Stimulated activated CD4-positive, alpha-beta T cell treated with anti-CD3 and anti-CD28 coated beads, TNF-alpha, amount 100 ng/mL, for 1 hour (primary cell): ENCODE measurements around the gene TAPBPL.
"Not testable (repeated sequence)": the region's sequence is repeated elsewhere in the genome, so short reads cannot be mapped to it uniquely, and the experiment has no call there.

Experiments
- DNase-seq, 3 donors: peaks; one replicate each; pipeline ENCODE4 v3.0.0-alpha.2; 2020; ENCODE audit warnings: low read depth in 3 of 3, low spot score in 1 of 3

The TAPBPL gene

DNA sequence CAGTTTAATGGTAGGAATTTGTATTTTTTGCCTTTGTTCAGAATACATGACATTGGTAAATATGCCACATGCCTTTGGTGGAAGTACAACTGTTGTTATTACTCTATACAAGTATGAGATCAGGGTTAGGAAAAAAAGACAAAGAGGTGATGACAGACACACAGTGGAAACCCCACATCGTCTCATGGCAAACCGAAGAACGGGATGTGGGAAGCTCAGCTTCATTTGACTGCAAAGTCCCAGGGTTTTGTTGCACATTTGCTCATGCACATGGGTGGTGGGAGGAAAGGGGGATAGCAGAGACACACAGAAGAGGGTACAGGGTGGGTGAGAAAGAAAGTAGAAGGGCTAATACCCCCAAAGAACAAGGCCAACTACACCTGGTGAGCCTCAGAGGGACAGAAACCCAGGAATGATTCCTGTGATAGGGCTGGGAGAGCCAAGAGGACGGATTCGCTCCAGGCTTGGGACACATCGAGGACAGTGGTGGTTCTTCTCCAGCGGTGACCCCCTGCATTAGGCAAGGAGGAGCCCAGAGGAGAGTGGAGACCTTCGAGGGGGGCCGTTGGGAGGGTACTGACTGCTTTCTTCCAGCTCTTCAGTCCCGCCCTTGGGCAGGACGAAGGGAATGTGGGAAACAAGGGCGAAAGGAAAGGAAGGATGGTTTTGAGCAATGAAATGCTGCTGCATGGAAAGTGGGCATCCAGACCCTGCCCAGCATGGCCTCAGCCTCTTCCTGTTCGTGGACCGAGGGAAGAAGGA lies 10.6 kb downstream of the TAPBPL start:
- no peak for DNase-seq

DNA sequence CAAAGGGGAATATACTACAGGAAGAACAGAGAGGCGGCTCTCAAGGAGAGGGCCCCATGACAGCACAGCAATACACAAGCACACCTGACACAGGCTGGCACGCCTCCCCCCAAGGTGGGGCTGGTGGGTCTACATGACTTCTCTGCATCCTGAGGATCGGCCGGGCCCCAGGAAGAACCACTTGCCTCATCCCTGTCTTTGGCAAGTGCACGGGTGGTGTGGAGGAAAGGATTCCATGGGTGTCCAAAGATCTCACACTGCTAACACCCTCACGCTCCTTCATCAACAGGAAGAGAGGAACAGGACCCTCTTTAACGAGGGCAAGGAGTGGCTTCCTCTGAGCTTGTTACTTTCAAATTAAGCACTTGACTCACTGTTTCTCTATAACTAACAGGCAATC lies 11.4 kb downstream of the TAPBPL start:
- DNase-seq, result no peak

DNA sequence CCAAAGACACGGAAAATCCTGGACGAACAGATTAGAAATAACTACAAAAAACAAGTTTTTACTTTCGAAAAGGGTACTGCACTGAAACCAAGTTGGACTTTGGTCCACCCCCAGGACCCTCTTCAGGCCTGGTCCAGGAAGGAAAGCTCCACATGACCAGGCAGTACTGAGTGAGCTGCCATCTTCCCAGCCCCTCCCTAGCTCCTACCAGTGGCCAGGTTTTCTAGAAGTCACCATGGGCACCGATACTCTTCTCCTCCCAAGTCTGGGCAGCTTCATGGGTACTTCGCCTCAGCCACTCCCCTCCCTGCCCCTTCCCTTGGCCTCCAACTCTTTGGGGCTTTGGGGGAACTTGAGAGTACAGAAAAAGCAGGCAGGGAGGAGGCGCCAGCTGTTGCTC lies 12.0 kb downstream of the TAPBPL start:
- DNase-seq, result no peak

DNA sequence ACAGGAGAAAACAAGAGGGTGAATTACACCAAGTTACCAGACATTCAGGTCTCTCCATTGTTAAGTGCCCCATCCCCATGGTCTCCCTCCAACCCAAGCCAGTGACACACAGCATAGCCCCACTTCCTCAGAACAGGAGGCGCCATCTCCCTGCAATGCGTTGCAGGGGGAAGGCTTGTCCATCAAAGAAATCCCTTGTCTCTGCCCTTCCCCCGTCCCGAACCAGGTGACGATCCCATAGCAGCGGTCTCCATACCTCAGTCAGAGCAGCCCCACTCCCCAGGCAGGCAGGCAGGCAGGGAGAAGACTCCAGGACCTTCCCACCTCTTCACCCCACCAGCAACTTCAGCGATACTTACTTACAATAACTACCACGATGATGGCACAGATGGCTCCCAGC lies 12.7 kb downstream of the TAPBPL start:
- no peak for DNase-seq

DNA sequence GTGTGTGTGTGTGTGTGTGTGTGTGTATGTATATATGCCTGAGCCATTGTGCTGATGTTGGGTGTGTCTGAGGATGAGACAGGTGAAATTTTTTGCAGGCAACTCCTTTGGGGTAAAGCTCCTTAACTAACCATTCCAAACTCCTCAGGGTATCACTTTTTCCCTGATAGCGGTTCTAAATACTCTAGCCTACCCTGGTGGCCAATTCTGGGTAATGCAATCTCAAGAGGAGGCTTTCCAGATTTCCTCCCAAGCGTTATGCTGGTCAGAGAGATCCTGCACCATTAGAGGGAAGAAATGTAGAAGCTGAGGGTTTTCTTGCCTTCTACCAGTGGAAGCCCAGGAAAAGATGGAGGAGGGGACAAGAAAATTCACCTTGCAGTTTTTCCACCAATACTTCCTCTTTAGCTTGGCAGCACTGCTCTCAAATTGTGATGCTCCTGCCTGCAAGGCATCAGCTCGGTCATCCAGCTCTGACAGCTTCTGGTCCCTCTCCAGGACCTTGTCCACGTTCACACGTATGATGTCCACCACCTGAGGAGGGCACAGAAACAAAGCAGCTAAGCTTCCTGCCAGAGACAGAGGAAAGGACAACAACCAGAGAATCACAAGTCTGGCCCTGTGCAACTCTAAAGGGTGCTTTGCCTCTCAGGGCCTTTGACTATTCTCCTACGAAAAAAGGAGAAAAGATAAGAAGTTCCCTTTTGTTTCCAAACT lies 13.8 kb downstream of the TAPBPL start:
- DNase-seq, result no peak

DNA sequence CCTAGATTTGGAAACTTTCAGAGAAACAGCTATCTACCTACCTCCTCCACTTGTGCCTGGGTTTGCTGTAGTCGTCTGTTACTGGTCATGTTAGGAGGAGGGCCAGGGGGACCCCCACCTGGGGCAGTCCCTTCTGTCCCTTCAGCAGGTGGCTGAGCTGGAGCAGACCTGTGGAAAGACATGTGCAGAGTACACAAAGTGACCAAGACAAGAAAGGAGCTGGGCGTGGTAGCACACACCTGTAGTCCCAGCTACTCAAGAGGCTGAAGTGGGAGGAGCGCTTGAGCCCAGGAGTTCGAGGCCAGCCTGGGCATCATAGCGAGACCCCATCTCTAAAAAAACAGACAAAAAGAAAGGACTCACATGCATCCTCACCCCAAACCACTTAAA lies 14.3 kb downstream of the TAPBPL start:
- no peak for DNase-seq

DNA sequence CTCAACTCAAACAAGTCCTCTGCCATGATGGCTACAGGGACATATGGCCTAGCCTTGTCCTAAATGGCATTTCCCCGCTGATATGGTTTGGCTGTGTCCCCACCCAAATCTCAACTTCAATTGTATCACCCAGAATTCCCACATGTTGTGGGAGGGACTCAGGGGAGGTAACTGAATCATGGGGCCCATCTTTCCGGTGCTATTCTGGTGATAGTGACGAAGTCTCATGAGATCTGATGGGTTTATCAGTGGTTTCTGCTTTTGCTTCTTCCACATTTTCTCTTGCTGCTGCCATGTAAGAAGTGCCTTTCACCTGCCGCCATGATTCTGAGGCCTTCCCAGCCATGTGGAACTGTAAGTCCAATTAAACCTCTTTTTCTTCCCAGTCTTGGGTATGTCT lies 14.9 kb downstream of the TAPBPL start:
- not testable (repeated sequence) for DNase-seq

DNA sequence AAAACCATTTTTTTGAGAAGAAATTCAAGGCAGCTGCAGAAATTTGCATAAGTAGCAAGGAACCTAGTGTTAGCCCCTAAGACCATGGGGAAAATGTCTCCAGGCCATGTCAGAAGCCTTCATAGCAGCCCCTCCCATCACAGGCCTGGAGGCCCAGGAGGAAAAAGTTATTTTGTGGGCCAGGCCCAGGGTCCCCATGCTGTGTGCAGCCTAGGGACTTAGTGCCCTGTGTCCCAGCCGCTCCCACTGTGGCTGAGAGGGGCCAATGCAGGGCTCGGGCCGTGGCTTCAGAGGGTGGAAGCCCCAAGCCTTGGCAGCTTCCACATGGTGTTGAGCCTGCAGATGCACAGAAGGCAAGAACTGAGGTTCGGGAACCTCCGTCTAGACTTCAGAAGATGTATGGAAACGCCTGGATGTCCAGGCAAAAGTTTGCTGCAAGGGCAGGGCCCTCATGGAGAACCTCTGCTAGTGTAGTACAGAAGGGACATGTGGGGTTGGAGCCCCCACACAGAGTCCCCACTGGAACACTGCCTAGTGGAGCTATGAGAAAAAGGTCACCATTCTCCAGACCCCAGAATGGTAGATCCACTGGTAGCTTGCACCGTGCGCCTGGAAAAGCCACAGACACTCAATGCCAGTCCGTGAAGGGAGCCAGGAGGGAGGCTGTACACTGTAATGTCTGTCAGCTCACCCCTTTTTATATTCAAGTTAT lies 15.9 kb downstream of the TAPBPL start:
- DNase-seq, result not testable (repeated sequence)

DNA sequence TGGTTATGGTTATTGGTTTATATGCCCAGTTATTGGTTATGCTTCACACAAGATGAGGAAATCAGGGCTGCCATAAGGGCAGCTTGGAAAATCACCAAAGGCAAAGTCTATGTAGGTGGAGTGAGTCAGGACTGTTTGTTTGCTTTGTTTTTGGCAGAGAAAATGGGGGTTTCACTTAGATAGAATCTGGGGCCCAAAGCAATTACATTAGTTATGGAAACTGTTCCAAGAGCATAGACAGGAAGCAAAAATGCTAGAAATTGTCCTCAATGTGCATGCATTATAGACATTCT lies 16.4 kb downstream of the TAPBPL start:
- DNase-seq, result no peak

DNA sequence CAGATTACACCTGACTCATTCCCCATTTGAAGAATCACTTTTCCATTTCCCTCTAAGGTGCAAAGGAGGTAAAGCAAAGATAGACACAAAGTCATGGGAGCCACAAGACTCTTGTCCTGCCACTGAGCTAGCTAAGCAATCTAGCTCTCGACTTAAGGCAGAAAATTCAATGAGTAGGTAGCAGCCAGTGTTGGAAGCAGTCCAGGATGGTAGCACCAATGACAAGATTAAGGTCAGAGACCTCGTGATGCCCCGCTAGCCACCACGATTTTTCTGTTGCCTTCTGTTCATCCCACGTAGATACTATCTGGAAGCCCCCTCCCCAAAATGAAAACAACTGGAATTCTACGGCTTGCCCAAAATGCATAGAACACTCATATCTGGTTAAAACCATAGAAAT lies 17.2 kb downstream of the TAPBPL start:
- no peak for DNase-seq

DNA sequence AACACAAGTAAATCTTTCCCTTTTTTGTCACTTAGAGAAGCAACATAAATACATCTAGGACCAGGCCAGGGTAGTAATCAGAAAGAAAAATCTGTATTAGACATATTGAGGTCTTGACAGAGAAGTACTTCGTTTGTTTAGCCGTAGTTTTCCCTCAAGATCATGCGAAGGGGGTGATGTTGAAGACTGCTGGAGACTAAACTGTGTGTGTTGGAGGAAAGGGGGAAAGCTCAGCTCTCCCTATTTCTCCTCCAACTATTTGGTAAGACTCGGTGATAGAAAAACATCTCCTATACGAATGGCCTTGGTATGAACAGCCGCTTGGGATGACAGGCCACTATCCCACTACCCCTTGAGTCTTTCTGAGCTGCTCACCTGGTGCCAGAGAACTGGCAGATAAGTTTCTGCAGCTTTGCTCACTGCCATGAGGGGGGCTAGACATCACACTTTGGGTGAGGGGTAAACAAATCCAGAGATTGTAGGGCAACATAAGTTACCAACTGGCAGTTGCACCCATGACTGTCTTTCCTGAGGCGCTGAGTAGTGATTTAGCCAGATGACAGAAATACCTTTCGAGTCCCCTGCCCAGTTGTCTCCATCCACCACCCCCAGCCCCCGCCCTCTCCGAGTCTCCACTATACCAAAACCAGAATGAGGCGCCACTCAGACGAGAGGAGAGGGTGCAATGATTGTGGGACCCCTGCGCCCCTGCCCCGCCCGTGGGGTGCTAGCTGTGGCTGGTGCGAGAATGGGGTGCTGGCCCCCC lies 17.9 kb downstream of the TAPBPL start:
- DNase-seq, result no peak

DNA sequence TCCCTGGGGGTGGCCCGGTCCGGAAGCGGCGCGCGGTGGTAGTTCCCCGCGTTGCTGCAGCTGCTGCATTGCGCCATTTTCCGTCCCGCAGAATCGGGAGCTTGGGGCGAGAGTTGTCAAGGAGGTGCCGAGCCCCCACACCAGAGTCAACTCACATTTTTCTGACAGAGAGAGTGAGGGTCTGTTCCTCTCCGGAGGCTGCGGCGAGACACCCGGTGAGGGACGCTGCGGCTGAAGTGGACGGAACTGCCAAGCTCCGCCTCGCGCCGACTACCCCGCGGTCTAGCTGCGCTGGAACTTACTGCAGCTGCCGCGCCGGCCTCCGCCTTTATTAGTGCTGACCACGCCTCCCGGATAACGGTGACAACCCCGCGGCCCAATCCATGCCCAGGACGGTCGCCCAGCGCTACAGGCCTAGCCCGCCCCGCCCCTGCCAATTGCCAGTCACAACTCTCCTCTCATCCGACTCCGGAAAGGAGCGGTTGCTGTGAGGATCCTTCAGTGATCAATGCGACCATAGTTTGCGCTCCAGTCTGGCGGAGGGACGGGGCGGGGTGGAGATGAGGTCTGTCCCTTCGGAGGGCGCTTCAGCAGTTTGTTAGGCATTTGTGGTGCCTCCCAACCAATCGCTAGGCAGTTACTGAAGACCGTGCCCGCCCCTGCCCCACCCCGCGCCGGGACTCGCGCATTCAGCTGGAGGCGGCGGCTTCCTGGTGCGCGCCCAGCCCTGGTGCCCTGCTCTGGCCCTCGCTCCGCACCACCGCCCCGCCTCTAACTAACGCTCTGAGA lies 18.7 kb downstream of the TAPBPL start, which contains the start of gene VAMP1:
TSS of gene VAMP1 (minus strand) at position 303 of the 789 bp plus-strand sequence. CDS start at position 157, 146 bp downstream.
- DNase-seq, result peak; percentile 89 to 93 (median 91)

DNA sequence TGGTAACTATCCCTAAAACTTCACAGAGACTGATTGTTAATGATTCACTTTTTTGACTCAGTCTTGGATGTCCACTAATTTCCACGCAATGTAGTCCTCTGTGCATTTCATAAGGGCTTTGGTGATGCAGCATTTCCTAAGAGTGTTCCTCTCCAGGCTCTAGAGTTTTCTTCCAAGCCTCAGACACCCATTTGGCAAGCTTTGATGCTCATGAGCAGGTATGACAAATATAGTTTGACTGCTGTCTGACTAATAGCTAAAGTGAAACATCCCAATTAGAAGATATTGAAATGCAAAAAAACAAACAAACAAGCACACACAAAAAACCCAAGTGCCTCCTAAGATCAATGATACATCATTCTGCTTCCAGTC lies 20.1 kb downstream of the TAPBPL start:
- no peak for DNase-seq

DNA sequence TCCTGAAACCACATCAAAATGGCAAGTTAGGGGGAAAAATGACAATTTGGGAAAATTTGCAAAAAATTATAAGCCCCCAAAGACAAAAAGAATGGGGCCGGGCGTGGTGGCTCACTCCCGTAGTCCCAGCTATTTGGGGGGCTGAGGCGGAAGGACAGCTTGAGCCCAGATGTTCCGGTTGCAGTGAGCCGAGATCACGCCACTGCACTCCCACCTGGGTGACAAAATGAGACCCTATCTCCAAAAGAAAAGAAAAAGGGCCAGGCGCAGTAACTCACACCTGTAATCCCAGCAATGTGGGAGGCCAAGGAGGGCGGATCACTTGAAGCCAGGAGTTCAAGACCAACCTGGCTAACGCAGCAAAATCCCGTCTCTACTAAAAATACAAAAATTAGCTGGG lies 20.6 kb downstream of the TAPBPL start:
- DNase-seq, result no peak

DNA sequence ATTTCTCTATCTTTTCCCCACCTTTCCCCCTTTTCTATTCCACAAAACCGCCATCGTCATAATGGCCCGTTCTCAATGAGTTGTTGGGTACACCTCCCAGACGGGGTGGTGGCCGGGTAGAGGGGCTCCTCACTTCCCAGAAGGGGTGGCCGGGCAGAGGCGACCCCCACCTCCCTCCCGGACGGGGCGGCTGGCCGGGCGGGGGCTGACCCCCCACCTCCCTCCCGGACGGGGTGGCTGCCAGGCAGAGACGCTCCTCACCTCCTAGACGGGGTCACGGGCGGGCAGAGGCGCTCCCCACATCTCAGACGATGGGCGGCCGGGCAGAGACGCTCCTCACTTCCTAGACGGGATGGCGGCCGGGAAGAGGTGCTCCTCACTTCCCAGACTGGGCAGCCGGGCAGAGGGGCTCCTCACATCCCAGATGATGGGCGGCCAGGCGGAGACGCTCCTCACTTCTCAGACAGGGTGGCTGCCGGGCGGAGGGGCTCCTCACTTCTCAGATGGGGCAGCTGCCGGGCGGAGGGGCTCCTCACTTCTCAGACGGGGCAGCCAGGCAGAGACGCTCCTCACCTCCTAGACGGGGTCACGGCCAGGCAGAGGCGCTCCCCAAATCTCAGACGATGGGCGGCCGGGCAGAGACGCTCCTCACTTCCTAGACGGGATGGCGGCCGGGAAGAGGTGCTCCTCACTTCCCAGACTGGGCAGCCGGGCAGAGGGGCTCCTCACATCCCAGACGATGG lies 23.6 kb downstream of the TAPBPL start:
- DNase-seq, result not testable (repeated sequence)

DNA sequence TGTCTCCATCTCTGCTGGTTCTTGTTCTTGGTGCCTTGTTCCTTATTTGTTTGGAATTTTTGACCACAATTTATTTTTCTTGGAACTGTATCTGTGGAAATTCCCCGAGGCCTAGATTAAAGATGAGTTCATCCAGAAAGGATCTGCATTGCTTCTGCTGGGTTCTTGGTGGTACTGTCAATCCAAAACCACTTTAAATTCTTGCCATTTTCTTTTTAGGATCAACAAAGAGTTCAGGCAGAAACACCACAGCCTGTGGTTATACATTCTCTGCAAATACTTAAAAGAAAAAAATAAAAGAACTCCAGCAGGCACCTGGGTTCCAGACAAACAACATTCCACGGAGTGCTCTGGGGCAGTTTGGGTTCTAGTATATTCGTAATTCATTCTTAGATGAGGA lies 24.6 kb downstream of the TAPBPL start:
- DNase-seq, result no peak

DNA sequence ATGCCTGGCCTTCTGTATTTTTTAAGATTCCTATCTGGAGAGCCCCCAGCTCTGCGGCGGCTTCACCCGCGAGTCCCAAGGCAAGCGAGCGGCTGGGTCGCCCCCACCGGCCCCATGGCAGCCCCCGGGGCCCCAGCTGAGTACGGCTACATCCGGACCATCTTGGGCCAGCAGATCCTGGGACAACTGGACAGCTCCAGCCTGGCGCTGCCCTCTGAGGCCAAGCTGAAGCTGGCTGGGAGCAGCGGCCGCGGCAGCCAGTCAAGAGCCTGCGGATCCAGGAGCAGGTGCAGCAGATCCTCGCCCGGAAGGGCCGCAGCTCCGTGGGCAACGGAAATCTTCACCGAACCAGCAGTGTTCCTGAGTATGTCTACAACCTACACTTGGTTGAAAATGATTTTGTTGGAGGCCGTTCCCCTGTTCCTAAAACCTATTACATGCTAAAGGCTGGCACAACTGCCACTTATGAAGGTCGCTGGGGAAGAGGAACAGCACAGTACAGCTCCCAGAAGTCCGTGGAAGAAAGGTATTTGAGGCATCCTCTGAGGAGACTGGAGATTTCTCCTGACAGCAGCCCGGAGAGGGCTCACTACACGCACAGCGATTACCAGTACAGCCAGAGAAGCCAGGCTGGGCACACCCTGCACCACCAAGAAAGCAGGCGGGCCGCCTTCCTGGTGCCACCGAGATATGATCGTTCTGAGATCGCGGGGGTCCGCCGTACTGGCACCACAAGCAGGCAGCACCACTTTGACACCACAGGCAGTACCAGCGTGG lies 25.9 kb downstream of the TAPBPL start:
- DNase-seq, result not testable (repeated sequence)

DNA sequence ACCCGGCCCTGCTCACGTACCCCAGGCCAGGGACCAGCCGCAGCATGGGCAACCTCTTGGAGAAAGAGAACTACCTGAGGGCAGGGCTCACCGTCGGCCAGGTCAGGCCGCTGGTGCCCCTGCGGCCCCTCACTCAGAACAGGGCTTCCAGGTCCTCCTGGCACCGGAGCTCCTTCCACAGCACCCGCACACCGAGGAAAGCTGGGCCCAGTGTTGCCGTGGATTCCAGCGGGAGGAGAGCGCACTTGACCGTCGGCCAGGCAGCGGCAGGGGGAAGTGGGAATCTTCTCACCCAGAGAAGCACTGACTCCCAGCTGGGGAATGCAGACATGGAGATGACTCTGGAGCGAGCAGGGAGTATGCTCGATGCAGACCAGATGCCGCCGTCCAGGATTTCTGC lies 26.6 kb downstream of the TAPBPL start:
- no peak for DNase-seq

DNA sequence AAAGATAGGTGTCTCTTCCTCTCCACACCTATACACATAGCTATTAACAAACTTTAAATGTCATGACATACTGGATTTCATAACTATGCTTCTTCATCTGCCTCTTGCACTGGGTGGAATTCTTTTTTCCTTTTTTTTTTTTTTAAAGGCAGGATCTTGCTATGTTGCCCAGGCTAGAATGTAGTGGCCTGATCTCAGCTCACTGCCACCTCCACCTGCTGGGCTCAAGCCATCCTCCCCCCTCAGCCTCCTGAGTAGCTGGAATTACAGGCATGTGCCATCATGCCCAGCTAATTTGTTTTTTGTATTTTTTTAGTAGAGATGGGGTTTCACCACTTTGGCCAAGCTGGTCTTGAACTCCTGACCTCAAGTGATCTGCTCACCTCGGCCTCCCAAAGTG lies 36.4 kb downstream of the TAPBPL start:
- DNase-seq, result no peak
